22Rv1 (cell line): Measurements from ENCODE around the gene RCAN2.

ENCODE experiments used
- CTCF ChIP-seq: fragments of 450-650 bp; IDR thresholded peaks from 2 replicates; pipeline ENCODE4 v1.5.1; 2017; ENCODE audit warnings: mild to moderate bottlenecking
- ZFX ChIP-seq: fragments of 450-650 bp; IDR thresholded peaks from 2 replicates; pipeline ENCODE4 v1.6.1; 2017; ENCODE audit warnings: antibody characterized with exemption, borderline replicate concordance

- TF ChIP-seq CTCF, result no peak
- no peak for TF ChIP-seq ZFX
These were observed 291.9 kb downstream of the RCAN2 start for GRCh38 chr6:46199387-46199786.
